ENCODE results near the gene CDHR3. TPM values are rescaled to one million over a fixed set of nuclear protein-coding genes. Genes with fewer than 3 reads are reported as not detected.

Gene CDHR3
- total RNA-seq, 1 donor, result 14.0 TPM

GRCh38 chr7:105990727-105991453 is 27.8 kb downstream of the CDHR3 start:
- TF ChIP-seq CTCF (IDR thresholded peaks at IDR 0.05; ENCODE audit: insufficient read depth, low read length), result peak; percentile 16
- H3K4me3 ChIP-seq (ENCODE audit: low read depth, low read length), result no peak overlapping the region
- peak; percentile 65 for DNase-seq (ENCODE audit: low read depth)

- no peak for DNase-seq (ENCODE audit: low read depth)
- TF ChIP-seq CTCF (IDR thresholded peaks at IDR 0.05; ENCODE audit: insufficient read depth, low read length), result no peak
- no peak overlapping the region for H3K4me3 ChIP-seq (ENCODE audit: low read depth, low read length)
These were observed 29.8 kb downstream of the CDHR3 start for GRCh38 chr7:105992905-105993304.

GRCh38 chr7:105996860-105997737 is 34.0 kb downstream of the CDHR3 start:
- H3K4me3 ChIP-seq (ENCODE audit: low read depth, low read length), result no peak overlapping the region
- no peak for DNase-seq (ENCODE audit: low read depth)
- TF ChIP-seq CTCF (IDR thresholded peaks at IDR 0.05; ENCODE audit: insufficient read depth, low read length), result no peak

GRCh38 chr7:105999256-105999655 is 36.2 kb downstream of the CDHR3 start:
- H3K4me3 ChIP-seq (ENCODE audit: low read depth, low read length), result no peak overlapping the region
- no peak for TF ChIP-seq CTCF (IDR thresholded peaks at IDR 0.05; ENCODE audit: insufficient read depth, low read length)
- DNase-seq (ENCODE audit: low read depth), result no peak

GRCh38 chr7:106001196-106001595 is 38.1 kb downstream of the CDHR3 start:
- TF ChIP-seq CTCF (IDR thresholded peaks at IDR 0.05; ENCODE audit: insufficient read depth, low read length), result no peak
- H3K4me3 ChIP-seq (ENCODE audit: low read depth, low read length), result no peak overlapping the region
- DNase-seq (ENCODE audit: low read depth), result no peak

- H3K4me3 ChIP-seq (ENCODE audit: low read depth, low read length), result no peak overlapping the region
- DNase-seq (ENCODE audit: low read depth), result no peak
- TF ChIP-seq CTCF (IDR thresholded peaks at IDR 0.05; ENCODE audit: insufficient read depth, low read length), result no peak
These were observed 38.8 kb downstream of the CDHR3 start for GRCh38 chr7:106001886-106002285.
